IMR-90 (cell line): Measurements from ENCODE around the gene IWS1. TPM values are rescaled to one million over a fixed set of nuclear protein-coding genes. Genes with fewer than 3 reads are reported as not detected.

ENCODE experiments used
- ATAC-seq: fragments of 200-7000 bp; cut with Tn5 transposase; 2 replicates; pipeline ENCODE4 v1.9.1; 2020; ENCODE audit warnings: low read depth, mild to moderate bottlenecking, moderate library complexity
- BruUV-seq: library from RNA; stranded (reverse); fragments of 400-500 nt; replicated peaks from 2 replicates; lab custom pipeline; 2021; lab: Mats Ljungman, UMichigan
- CTCF ChIA-PET: fragments of 300-600 bp; formaldehyde crosslinking; extraction: SDS; loops from one replicate; lab custom pipeline; 2021; ENCODE audit warnings: antibody characterized with exemption; lab: Yijun Ruan, JAX
- POLR2A ChIA-PET: fragments of 300-600 bp; sonication (Branson Sonifier 250); formaldehyde crosslinking; loops from one replicate; lab custom pipeline; 2022; ENCODE audit warnings: antibody characterized with exemption; ENCODE audit not compliant: unreplicated experiment; lab: Charles Lee
- DNase-seq: peaks from one replicate; pipeline ENCODE4 v3.0.0; 2013
- H2AFZ ChIP-seq: replicated peaks from 2 replicates; pipeline ENCODE3; 2013; ENCODE audit warnings: low read length, mild to moderate bottlenecking; ENCODE audit not compliant: poor library complexity
- H2AK5ac ChIP-seq: 2 replicates; pipeline ENCODE4 v1.6.1; 2013; ENCODE audit warnings: low read depth, low read length, inconsistent platforms
- H2AK9ac ChIP-seq: replicated peaks from 2 replicates; pipeline ENCODE3; 2013; ENCODE audit warnings: mild to moderate bottlenecking, low read depth, low read length, moderate library complexity; ENCODE audit not compliant: poor library complexity
- H2BK120ac ChIP-seq: 2 replicates; pipeline ENCODE4 v1.6.1; 2013; ENCODE audit warnings: low read depth, low read length, inconsistent platforms
- H2BK15ac ChIP-seq: 3 replicates; pipeline ENCODE4 v1.6.1; 2013; ENCODE audit warnings: low read depth, low read length, inconsistent platforms
- H2BK20ac ChIP-seq: 2 replicates; pipeline ENCODE4 v1.6.1; 2013; ENCODE audit warnings: low read depth, mild to moderate bottlenecking, inconsistent platforms, low read length, moderate library complexity
- H2BK5ac ChIP-seq: 2 replicates; pipeline ENCODE4 v1.6.1; 2013; ENCODE audit warnings: mild to moderate bottlenecking, low read depth, low read length, inconsistent platforms; ENCODE audit not compliant: poor library complexity, severe bottlenecking
- H3K14ac ChIP-seq: replicated peaks from 2 replicates; pipeline ENCODE4 v1.6.1; 2013; ENCODE audit warnings: low read depth, low read length, inconsistent platforms
- H3K18ac ChIP-seq: 2 replicates; pipeline ENCODE4 v1.6.1; 2013; ENCODE audit warnings: low read depth, low read length, control low read depth
- H3K23ac ChIP-seq: 2 replicates; pipeline ENCODE4 v1.6.1; 2013; ENCODE audit warnings: low read depth, low read length, inconsistent platforms
- H3K27ac ChIP-seq: 2 replicates; pipeline ENCODE4 v1.5.1; 2013; ENCODE audit warnings: mild to moderate bottlenecking, control low read depth, low read length; ENCODE audit not compliant: insufficient read depth
- H3K27me3 ChIP-seq: 2 replicates; pipeline ENCODE4 v1.6.1; 2013; ENCODE audit warnings: low read length; ENCODE audit not compliant: control insufficient read depth, insufficient read depth
- H3K36me3 ChIP-seq: 2 replicates; pipeline ENCODE4 v1.6.1; 2013; ENCODE audit warnings: low read length, mixed read lengths; ENCODE audit not compliant: control insufficient read depth, insufficient read depth
- H3K4ac ChIP-seq: 2 replicates; pipeline ENCODE4 v1.6.1; 2013; ENCODE audit warnings: low read depth, low read length, inconsistent platforms
- H3K4me1 ChIP-seq: 2 replicates; pipeline ENCODE4 v1.6.1; 2013; ENCODE audit warnings: low read length, mixed read lengths; ENCODE audit not compliant: control insufficient read depth, insufficient read depth
- H3K4me2 ChIP-seq: 2 replicates; pipeline ENCODE4 v1.6.1; 2013; ENCODE audit warnings: low read depth, mild to moderate bottlenecking, control low read depth, low read length, moderate library complexity
- H3K4me3 ChIP-seq: 2 replicates; pipeline ENCODE4 v1.5.1; 2013; ENCODE audit warnings: low read depth, mild to moderate bottlenecking, control low read depth, low read length, moderate library complexity; ENCODE audit not compliant: insufficient read depth
- H3K56ac ChIP-seq: 2 replicates; pipeline ENCODE4 v1.6.1; 2013; ENCODE audit warnings: low read length, inconsistent platforms; ENCODE audit not compliant: insufficient read depth; ENCODE audit errors: extremely low read depth
- H3K79me1 ChIP-seq, 2 experiments: 2 replicates each; pipeline ENCODE4 v1.6.1; 2013; ENCODE audit warnings: low read length in 2 of 2, inconsistent platforms in 1 of 2, low read depth in 1 of 2
- H3K9ac ChIP-seq: 2 replicates; pipeline ENCODE4 v1.6.1; 2013; ENCODE audit warnings: low read depth, low read length, control low read depth
- H3K9me1 ChIP-seq: 2 replicates; pipeline ENCODE4 v1.6.1; 2013; ENCODE audit warnings: low read length, inconsistent platforms; ENCODE audit not compliant: insufficient read depth
- H3K9me3 ChIP-seq: 2 replicates; pipeline ENCODE4 v1.6.1; 2013; ENCODE audit warnings: low read length; ENCODE audit not compliant: control insufficient read depth, insufficient read depth
- H4K20me1 ChIP-seq: 2 replicates; pipeline ENCODE4 v1.6.1; 2013; ENCODE audit warnings: low read length, inconsistent platforms; ENCODE audit not compliant: insufficient read depth
- H4K5ac ChIP-seq: 2 replicates; pipeline ENCODE4 v1.6.1; 2013; ENCODE audit warnings: mild to moderate bottlenecking, low read depth, low read length, control low read depth
- H4K8ac ChIP-seq, 2 experiments: 2 replicates each; pipeline ENCODE4 v1.6.1; 2013; ENCODE audit warnings: low read depth in 2 of 2, low read length in 2 of 2, control low read depth in 1 of 2, inconsistent platforms in 1 of 2
- H4K91ac ChIP-seq: 2 replicates; pipeline ENCODE4 v1.6.1; 2013; ENCODE audit warnings: low read depth, low read length, inconsistent platforms; ENCODE audit not compliant: insufficient read depth
- CEBPB ChIP-seq: IDR thresholded peaks from 2 replicates; pipeline ENCODE4 v1.6.1; 2012; ENCODE audit warnings: low read depth, low read length, improper control_type of control experiment
- CTCF ChIP-seq: conservative IDR thresholded peaks from 2 replicates; pipeline ENCODE4 v1.5.1; 2012; ENCODE audit warnings: mild to moderate bottlenecking, low read depth, low read length, improper control_type of control experiment
- FOS ChIP-seq: fragments of 150-350 bp; IDR thresholded peaks from 2 replicates; pipeline ENCODE4 v1.6.1; 2016; ENCODE audit warnings: low read depth, low read length
- MAFK ChIP-seq: IDR thresholded peaks from 2 replicates; pipeline ENCODE4 v1.6.1; 2012; ENCODE audit warnings: low read depth, low read length, improper control_type of control experiment
- NFE2L2 ChIP-seq: fragments of 150-350 bp; IDR thresholded peaks from 2 replicates; pipeline ENCODE4 v1.6.1; 2016; ENCODE audit warnings: low read depth, mild to moderate bottlenecking, low read length
- RAD21 ChIP-seq: IDR thresholded peaks from 2 replicates; pipeline ENCODE4 v1.6.1; 2012; ENCODE audit warnings: low read length, improper control_type of control experiment
- RCOR1 ChIP-seq: IDR thresholded peaks from 2 replicates; pipeline ENCODE4 v1.6.1; 2012; ENCODE audit warnings: mild to moderate bottlenecking, low read length, improper control_type of control experiment; ENCODE audit not compliant: insufficient replicate concordance
- SMC3 ChIP-seq: fragments of 150-350 bp; IDR thresholded peaks from 2 replicates; pipeline ENCODE4 v1.6.1; 2016; ENCODE audit warnings: low read depth, mild to moderate bottlenecking, antibody characterized with exemption, low read length, moderate library complexity
- WGBS, 2 experiments: methylation state at CpG; one replicate each; pipeline versions ENCODE4 v1.1.5 to v1.1.7; 2013; ENCODE audit warnings: missing lambda C conversion rate in 2 of 2; ENCODE audit not compliant: insufficient read length in 1 of 2; ENCODE audit errors: extremely low coverage in 2 of 2; 5-methylcytosine and 5-hydroxymethylcytosine counted together
- dilution Hi-C: fragments of 300-500 bp; cut with HindIII; formaldehyde crosslinking; loops from one replicate; pipeline ENCODE4 v1.14.3; 2018; ENCODE audit warnings: low sequenced_read_pairs; ENCODE audit not compliant: unreplicated experiment
- in situ Hi-C: fragments of 300-500 bp; cut with MboI; formaldehyde crosslinking; loops from 3 replicates; pipeline ENCODE4 v1.14.3; 2019; ENCODE audit warnings: low sequenced_read_pairs, inconsistent platforms, mixed read lengths
- intact Hi-C: fragments of 100-400 bp; cut with micrococcal nuclease; formaldehyde crosslinking; loops from 2 replicates; pipeline ENCODE4 v1.10.0; 2022
- polyA plus RNA-seq, 3 experiments: library from polyadenylated mRNA; depleted of rRNA; stranded (reverse); fragments of >200 nt; gene quantifications; 2 replicates each; pipeline ENCODE4 v1.2.3, GENCODE V29; 2012; ENCODE audit warnings: low replicate concordance in 1 of 3
- total RNA-seq: library from RNA; depleted of rRNA; stranded (reverse); fragments of >200 nt; gene quantifications from 2 replicates; pipeline ENCODE4 v1.2.3, GENCODE V29; 2012
- TF ChIP-seq, protein P1 (sequence below): fragments of 150-350 bp; IDR thresholded peaks from 2 replicates; pipeline ENCODE4 v1.6.1; 2017; ENCODE audit warnings: mild to moderate bottlenecking, antibody characterized with exemption, low read length, low read depth
- TF ChIP-seq, protein P2 (sequence below): fragments of 150-350 bp; IDR thresholded peaks from 2 replicates; pipeline ENCODE4 v1.6.1; 2016; ENCODE audit warnings: low read depth, mild to moderate bottlenecking, low read length, moderate library complexity, borderline replicate concordance

IWS1 gene
- total and polyA plus RNA-seq, 2 of the 4 experiments (the other 2 are of a cell fraction), result 31.5 to 52.5 TPM

DNA sequence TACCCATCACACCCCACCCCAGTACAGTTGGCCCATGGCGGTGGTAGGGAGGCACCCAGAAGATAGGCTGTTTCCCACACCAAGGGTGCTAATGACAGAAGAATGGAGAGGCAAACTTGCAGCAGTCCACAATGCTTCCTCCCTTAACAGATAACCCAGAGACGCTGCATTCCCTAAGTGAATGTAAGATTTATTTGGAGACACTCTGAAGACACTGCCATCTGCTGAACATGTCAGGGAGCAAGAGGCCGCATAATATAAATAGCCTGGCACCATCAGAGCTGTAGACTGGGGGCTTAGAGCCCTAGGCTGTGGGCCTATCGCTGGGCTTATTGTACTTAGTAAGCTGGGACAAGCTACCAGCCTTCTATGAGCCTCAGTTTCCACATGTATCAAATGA is 2.2 kb upstream of the IWS1 start:
- in situ Hi-C loops (no loop called here), dilution Hi-C loops (no loop called here), intact Hi-C loops (loop anchor here (10.0 kb wide), 1 partner anchor 176 kb away; the partner anchor contains the start of gene SFT2D3)
- ChIA-PET CTCF (no interaction called here), POLR2A (no interaction called here)
- TF ChIP-seq, protein P1, sequence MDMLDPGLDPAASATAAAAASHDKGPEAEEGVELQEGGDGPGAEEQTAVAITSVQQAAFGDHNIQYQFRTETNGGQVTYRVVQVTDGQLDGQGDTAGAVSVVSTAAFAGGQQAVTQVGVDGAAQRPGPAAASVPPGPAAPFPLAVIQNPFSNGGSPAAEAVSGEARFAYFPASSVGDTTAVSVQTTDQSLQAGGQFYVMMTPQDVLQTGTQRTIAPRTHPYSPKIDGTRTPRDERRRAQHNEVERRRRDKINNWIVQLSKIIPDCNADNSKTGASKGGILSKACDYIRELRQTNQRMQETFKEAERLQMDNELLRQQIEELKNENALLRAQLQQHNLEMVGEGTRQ, result no peak
- TF ChIP-seq FOS (no peak), RAD21 (no peak), RCOR1 (no peak), MAFK (no peak), CTCF (no peak), SMC3 (no peak), CEBPB (no peak), NFE2L2 (no peak)
- TF ChIP-seq, protein P2, sequence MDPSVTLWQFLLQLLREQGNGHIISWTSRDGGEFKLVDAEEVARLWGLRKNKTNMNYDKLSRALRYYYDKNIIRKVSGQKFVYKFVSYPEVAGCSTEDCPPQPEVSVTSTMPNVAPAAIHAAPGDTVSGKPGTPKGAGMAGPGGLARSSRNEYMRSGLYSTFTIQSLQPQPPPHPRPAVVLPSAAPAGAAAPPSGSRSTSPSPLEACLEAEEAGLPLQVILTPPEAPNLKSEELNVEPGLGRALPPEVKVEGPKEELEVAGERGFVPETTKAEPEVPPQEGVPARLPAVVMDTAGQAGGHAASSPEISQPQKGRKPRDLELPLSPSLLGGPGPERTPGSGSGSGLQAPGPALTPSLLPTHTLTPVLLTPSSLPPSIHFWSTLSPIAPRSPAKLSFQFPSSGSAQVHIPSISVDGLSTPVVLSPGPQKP, result no peak
- Histone ChIP-seq H2AFZ (peak overlapping the region; percentile 9), H3K36me3 (peaks cover 2% of the 10 kb centered on the region; the same call in 1 of the 2 replicates), H2AK9ac (no peak overlapping the region), H3K9me3 (no peaks in the 10 kb centered on the region), H4K5ac (no peak overlapping the region), H3K9me1 (peaks cover 8% of the 10 kb centered on the region; the same call in 1 of the 2 replicates), H2BK15ac (no peak overlapping the region), H3K79me1 (peaks cover 0 to 20% of the 10 kb centered on the region in 2 experiments; a peak in 2 of 4 replicates), H3K4me1 (no peaks in the 10 kb centered on the region), H3K4ac (no peak overlapping the region), H2BK120ac (no peak overlapping the region), H3K4me2 (no peak overlapping the region), H4K8ac (no peak overlapping the region), H3K18ac (no peak overlapping the region), H3K27me3 (peaks cover 4% of the 10 kb centered on the region; the same call in 1 of the 2 replicates), H3K4me3 (no peak overlapping the region), H3K23ac (no peak overlapping the region), H3K27ac (no peak overlapping the region), H3K56ac (no peak overlapping the region), H2BK20ac (no peak overlapping the region), H2AK5ac (no peak overlapping the region), H3K9ac (no peak overlapping the region), H2BK5ac (no peak overlapping the region), H4K20me1 (peaks cover 2% of the 10 kb centered on the region; the same call in 1 of the 2 replicates), H3K14ac (no peak overlapping the region), H4K91ac (no peak overlapping the region)
- ATAC-seq (no peak), DNase-seq (no peak)
- BruUV-seq, result no TSS peak
- WGBS, 2 experiments, result 100% methylated on average over 1 of the region's 4 CpGs; no CpG with 5 or more reads in 1 of the 2 experiments
